ENCODE results near the gene CDYL2.

DNA sequence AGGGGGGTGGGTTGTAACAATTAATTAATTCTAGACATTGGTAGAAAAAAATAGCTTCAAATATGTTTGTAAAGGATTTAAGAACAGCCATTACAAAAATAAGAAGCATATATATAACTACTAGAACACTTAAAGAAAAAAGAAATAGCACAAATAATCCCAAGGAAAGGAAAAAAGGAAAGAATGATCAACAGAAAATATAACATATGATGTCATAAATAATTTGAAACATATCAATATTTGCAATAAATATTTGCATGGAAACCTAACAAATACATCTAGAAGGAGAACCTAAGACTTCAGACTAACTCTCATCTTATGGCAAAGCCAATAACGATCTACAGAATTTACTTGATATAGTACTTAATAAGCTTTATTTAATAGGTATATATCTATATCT lies 28.9 kb downstream of the CDYL2 start:
- TF ChIP-seq POLR2A (IDR thresholded peaks at IDR 0.05; ENCODE audit: low read depth): no peak
- TF ChIP-seq, protein P1, sequence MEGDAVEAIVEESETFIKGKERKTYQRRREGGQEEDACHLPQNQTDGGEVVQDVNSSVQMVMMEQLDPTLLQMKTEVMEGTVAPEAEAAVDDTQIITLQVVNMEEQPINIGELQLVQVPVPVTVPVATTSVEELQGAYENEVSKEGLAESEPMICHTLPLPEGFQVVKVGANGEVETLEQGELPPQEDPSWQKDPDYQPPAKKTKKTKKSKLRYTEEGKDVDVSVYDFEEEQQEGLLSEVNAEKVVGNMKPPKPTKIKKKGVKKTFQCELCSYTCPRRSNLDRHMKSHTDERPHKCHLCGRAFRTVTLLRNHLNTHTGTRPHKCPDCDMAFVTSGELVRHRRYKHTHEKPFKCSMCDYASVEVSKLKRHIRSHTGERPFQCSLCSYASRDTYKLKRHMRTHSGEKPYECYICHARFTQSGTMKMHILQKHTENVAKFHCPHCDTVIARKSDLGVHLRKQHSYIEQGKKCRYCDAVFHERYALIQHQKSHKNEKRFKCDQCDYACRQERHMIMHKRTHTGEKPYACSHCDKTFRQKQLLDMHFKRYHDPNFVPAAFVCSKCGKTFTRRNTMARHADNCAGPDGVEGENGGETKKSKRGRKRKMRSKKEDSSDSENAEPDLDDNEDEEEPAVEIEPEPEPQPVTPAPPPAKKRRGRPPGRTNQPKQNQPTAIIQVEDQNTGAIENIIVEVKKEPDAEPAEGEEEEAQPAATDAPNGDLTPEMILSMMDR (IDR thresholded peaks at IDR 0.05): no peak
- no peak for TF ChIP-seq POLR2AphosphoS5 (IDR thresholded peaks at IDR 0.05)
